Epithelial cell of esophagus (primary cell): ENCODE results near the gene TSR1.
A peak's percentile ranks its signal among the peaks of the same experiment; 100 is the strongest.

Source experiments
- DNase-seq: peaks from one replicate; pipeline ENCODE4 v3.0.0; 2010; ENCODE audit warnings: low read depth
- H3K4me3 ChIP-seq: 2 replicates; pipeline ENCODE4 v1.5.1; 2011; ENCODE audit warnings: mild to moderate bottlenecking, low read length, control low read depth
- CTCF ChIP-seq: IDR thresholded peaks from 2 replicates; pipeline ENCODE4 v1.5.1; 2011; ENCODE audit warnings: low read depth, mild to moderate bottlenecking, low read length, control low read depth, inconsistent platforms; ENCODE audit not compliant: insufficient read depth; ENCODE audit errors: missing control alignments

The TSR1 gene

GRCh38 chr17:2302778-2303203 is 33.5 kb downstream of the TSR1 start:
- no peak for TF ChIP-seq CTCF
- peak overlapping the region; percentile 85 for H3K4me3 ChIP-seq
- DNase-seq: peak; percentile 24

DNA sequence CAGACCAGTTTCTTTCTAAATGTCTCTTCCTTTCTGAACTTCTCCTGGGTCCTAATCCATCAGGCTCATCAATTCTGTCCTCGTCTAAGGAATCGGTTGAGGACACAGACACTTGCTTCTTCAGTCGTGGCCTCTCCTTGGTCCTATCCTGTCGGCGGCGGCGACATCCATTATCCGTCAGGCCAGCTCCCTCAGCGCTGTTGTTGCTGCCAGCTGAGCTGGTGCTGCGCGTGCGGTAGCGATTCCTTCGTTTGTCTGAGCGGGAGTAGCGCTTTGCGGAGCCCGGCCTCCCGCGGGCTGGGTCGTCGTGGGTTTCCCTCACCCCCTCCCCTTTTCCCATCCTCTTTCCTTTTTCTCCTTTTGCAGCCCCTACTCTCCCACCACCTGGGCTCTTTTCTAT is 36.5 kb downstream of the TSR1 start:
- TF ChIP-seq CTCF: no peak
- DNase-seq: no peak

DNA sequence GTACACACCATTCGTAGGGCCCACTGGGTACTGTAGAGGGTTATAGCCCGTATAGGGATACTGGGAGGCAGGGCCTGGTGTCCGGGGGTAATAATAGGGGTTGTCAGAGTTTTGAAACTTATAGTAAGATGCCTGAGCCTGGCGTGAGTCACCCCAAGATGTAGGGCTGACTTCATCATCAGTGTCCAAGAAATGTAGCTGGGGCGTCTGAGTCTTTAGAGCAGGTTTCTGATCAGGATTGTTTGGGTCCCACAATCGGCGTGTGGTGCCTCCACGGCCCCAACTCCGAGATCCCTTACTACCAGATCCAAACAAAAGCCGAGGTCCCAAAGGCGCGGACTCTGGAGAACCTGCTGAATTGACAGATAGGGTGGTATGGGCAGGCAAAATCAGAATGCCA is 37.1 kb downstream of the TSR1 start:
- TF ChIP-seq CTCF: no peak
- no peak for DNase-seq
- no peak overlapping the region for H3K4me3 ChIP-seq

More for the DNA sequence above, 36.5 kb downstream of the TSR1 start:
- no peak overlapping the region for H3K4me3 ChIP-seq

- no peak for TF ChIP-seq CTCF
- no peak overlapping the region for H3K4me3 ChIP-seq
- DNase-seq: peak; percentile 68
Observed at GRCh38 chr17:2297023-2297422, 39.2 kb downstream of the TSR1 start.

GRCh38 chr17:2295575-2295974 is 40.7 kb downstream of the TSR1 start:
- no peak for TF ChIP-seq CTCF

DNA sequence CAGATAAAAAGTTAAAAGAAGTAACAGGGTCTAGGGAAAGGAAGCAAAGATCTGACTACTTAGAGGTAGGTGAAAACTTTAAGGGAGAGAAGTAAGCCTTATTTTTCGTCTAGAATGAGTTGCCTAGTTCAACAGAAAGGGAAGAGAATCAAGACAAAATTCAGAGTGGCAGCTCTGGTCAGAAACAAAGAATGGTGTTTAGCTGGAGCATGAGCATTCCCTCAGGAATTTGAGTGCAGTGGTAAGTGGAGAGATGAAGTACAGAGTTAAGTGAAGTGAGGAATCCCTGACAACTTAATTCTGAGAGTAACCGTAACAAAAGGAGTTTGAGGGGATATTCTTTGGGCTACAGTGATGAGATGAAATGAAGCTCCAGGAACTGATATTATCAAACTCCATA is 44.2 kb downstream of the TSR1 start:
- TF ChIP-seq CTCF: no peak
- DNase-seq: peak; percentile 21
- no peak overlapping the region for H3K4me3 ChIP-seq

More at GRCh38 chr17:2295575-2295974, 40.7 kb downstream of the TSR1 start:
- no peak overlapping the region for H3K4me3 ChIP-seq
- peak; percentile 55 for DNase-seq

DNA sequence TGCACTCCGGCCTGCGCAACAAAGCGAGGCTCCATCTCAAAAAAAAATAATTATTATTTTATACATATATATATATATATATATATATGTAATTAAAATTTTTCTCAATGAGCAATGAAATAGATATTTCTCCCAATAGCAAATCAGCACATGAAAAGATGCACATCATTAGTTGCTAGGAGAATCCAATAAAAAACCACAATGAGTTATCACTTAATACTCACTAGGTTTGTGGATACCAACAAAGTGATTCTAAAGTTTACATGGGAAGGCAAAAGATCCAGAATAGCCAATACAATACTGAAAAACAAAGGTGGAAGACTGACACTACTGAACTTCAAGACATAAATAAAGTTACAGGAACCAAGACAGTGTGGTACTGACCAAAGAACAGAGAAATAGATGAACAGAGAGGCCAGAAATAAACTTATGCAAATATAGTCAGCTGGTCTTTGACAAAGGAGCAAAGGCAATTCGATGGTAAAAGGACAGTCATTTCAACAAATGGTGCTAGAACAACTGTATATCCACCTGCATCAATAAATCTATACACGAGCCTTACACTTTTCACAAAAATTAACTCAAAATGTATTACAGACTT is 46.3 kb downstream of the TSR1 start:
- DNase-seq: no peak
- no peak for TF ChIP-seq CTCF
- no peak overlapping the region for H3K4me3 ChIP-seq
